T47D (cell line): ENCODE measurements around the gene TTLL7.
A peak's percentile ranks its signal among the peaks of the same experiment; 100 is the strongest.

Experiments used
- DNase-seq, 2 experiments: peaks; one replicate each; pipeline versions ENCODE4 v3.0.0 to v3.0.0-alpha.2; 2011 to 2012; ENCODE audit warnings: low read depth in 1 of 2, low spot score in 1 of 2
- JUND ChIP-seq: IDR thresholded peaks from 2 replicates; pipeline ENCODE4 v1.6.1; 2012; ENCODE audit warnings: low read depth
- in situ Hi-C: cut with HindIII; loops from 2 replicates; pipeline ENCODE4 v1.10.0; 2016; ENCODE audit warnings: low sequenced_read_pairs, low pct_unique_long_range_greater_than_20kb

TTLL7 gene

DNA sequence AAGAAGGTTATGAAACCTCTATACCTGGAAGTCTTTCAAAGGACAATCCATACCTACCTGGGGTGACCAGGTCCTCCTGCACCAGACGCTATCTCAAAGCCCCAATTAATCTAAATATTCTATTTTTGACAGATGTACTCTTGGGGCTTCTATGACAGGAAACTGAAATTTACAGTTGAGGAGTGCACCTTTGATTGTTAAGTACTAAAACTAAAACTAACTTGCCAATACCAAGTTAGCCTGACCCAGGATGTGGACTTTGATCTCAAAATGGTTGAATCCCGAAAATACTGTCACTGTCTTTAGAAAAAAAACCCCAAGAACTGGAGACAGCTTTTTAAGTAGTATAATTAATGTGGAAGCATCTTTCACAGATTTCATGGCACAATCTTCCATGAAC lies 162.4 kb downstream of the TTLL7 start:
- in situ Hi-C loops: no loop called here
- no peak for DNase-seq
- TF ChIP-seq JUND: no peak

DNA sequence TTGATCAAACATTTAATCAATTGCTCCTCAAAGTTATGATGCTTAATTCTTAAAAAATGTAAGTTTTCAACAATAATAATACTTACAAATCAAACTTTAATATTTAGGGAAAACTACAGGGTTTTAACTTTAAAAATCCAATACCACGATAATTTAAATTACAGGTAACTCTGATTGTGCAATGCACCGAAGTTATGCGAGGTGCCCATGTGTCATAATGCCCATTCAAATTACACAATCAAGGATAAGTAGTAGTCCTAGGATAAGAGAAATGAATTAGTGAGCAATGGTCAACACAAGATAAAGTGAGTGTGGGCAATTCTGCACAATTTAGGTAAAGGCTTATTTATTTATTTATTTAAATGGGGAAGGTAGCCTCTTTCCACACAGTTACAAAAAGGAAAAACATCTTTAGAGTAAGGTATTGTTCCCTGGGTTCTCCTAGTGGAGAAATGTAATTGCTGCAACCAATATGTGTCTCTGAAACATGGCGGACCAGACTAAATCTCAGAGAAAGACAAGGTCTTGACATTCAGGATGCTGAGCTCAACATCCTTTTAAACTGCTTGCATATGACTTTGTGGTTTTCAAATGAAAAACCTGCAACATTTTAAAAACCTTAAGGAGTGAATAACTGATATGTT lies 164.2 kb downstream of the TTLL7 start:
- DNase-seq: no peak
- in situ Hi-C loops: no loop called here
- TF ChIP-seq JUND: no peak

GRCh38 chr1:83832194-83832593 lies 166.7 kb downstream of the TTLL7 start:
- TF ChIP-seq JUND: no peak
- in situ Hi-C loops: no loop called here
- no peak for DNase-seq

DNA sequence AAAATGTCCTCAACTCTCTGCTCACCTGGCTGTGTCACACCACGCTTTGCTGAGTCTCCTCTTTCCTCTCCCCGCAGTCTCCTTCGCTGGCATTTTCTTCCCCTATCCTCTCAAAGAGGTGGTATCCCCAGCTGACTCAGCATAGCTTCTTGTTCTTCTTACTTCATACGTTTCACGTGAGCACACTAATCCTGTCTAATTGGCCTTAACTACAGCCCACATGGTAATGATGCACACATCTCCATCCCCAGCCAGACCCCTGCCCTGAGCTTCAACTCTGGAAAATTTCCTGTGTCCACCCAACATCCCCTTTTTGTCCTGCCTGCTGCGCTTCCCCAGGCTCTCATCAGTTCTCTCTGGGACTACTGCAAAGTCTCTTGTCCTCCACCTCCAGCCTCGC lies 169.8 kb downstream of the TTLL7 start:
- TF ChIP-seq JUND: no peak
- DNase-seq: no peak
- in situ Hi-C loops: no loop called here

- TF ChIP-seq JUND: no peak
- no peak for DNase-seq
- in situ Hi-C loops: no loop called here
Observed at GRCh38 chr1:83828456-83828855, 170.5 kb downstream of the TTLL7 start.

- no peak for DNase-seq
- no peak for TF ChIP-seq JUND
- in situ Hi-C loops: no loop called here
Observed at GRCh38 chr1:83827741-83828140, 171.2 kb downstream of the TTLL7 start.

GRCh38 chr1:83822208-83822607 lies 176.7 kb downstream of the TTLL7 start:
- TF ChIP-seq JUND: no peak
- in situ Hi-C loops: no loop called here
- DNase-seq: no peak

GRCh38 chr1:83819436-83819835 lies 179.5 kb downstream of the TTLL7 start:
- in situ Hi-C loops: no loop called here
- no peak for DNase-seq
- no peak for TF ChIP-seq JUND

DNA sequence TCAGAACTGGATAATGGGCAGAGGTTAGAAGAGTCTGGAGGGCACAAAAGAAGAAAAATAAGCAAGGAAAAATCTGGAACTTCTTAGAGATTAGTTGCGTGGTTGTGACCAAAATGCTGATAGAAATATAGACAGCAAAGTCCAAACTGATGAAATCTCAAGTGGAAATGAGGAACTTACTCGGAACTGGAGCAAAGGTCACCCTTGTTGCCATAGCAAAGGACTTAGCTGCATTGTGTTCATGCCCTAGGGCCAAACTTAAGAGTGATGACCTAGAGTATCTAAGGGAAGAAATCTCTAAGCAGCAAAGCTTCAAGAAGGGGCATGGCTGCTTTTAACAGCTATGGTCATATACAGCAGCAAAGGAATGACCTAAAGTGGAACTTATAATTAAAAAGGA lies 180.0 kb downstream of the TTLL7 start:
- peak in 1 of 2 experiments; percentile 38 for DNase-seq

GRCh38 chr1:83816836-83817235 lies 182.1 kb downstream of the TTLL7 start:
- no peak for TF ChIP-seq JUND
- in situ Hi-C loops: no loop called here
- DNase-seq: no peak

More for the DNA sequence above, 180.0 kb downstream of the TTLL7 start:
- in situ Hi-C loops: no loop called here
- no peak for TF ChIP-seq JUND

- in situ Hi-C loops: no loop called here
- no peak for DNase-seq
- no peak for TF ChIP-seq JUND
Observed at GRCh38 chr1:83815330-83815729, 183.6 kb downstream of the TTLL7 start.
